Measurements from ENCODE around the gene SHANK2.

Gene SHANK2

DNA sequence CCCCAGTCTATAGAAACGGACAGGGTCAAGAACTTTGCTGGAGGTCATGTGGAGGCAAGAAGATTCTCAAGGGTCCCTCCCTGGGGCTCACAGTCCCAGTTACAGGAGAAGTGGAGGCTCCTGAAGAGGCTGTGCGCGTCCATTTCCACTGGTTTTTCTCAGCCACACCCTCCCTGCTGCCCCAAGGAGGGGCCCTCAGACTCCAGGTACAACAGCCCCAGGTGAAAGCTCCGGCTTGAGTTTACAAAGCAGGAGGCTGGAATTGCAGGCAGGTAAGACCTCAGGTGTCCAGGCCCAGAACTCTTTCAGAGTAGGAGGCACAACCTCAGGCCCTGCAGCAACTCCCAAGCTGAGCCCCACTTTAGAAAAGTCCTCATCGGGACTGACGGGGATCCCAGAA, 3.1 kb downstream of the SHANK2 start:
- DNase-seq (ENCODE audit: low read depth), result no peak
- TF ChIP-seq, protein P1, sequence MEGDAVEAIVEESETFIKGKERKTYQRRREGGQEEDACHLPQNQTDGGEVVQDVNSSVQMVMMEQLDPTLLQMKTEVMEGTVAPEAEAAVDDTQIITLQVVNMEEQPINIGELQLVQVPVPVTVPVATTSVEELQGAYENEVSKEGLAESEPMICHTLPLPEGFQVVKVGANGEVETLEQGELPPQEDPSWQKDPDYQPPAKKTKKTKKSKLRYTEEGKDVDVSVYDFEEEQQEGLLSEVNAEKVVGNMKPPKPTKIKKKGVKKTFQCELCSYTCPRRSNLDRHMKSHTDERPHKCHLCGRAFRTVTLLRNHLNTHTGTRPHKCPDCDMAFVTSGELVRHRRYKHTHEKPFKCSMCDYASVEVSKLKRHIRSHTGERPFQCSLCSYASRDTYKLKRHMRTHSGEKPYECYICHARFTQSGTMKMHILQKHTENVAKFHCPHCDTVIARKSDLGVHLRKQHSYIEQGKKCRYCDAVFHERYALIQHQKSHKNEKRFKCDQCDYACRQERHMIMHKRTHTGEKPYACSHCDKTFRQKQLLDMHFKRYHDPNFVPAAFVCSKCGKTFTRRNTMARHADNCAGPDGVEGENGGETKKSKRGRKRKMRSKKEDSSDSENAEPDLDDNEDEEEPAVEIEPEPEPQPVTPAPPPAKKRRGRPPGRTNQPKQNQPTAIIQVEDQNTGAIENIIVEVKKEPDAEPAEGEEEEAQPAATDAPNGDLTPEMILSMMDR (conservative IDR thresholded peaks at IDR 0.05; ENCODE audit: control insufficient read depth, insufficient read depth, low read depth, low read length), result no peak
- no peak overlapping the region for H3K4me3 ChIP-seq (ENCODE audit: control insufficient read depth, low read depth, low read length)

DNA sequence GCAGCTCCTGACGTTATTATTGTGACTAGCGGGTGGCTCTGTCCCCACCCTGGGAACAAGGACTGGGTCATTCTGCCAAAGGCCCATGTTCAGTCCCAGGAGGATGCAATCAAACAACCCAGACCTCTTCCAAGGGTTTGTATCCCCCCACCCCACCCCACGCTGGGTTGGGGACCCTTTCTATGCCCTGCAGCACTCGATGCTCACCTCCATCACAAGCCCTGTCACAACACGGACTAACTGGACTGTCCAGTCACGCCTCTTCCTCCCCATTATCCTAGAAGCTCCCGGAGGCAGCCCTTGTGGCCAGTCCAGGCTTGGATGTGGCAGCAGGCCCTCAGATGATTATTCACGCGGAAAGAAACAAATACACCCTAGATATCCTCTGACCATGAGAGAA, 3.7 kb downstream of the SHANK2 start:
- no peak overlapping the region for H3K4me3 ChIP-seq (ENCODE audit: control insufficient read depth, low read depth, low read length)
- TF ChIP-seq, protein P1 (conservative IDR thresholded peaks at IDR 0.05; ENCODE audit: control insufficient read depth, insufficient read depth, low read depth, low read length), result no peak
- DNase-seq (ENCODE audit: low read depth), result no peak

DNA sequence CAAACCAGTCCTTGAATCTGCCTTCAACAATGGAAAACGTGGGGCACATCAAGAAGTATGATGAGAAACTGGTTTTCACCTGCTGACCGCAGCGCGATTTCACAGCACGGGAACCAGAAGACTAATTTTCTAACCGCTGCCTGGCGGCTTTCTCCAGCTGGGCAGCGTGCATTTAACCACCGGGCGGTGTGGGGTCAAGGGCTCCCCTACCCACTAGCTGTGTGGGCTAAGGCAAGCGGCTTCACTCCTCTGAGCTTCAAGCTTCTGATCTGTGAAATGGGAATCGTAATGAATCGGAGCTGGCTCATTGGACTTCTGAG, 4.2 kb downstream of the SHANK2 start:
- no peak overlapping the region for H3K4me3 ChIP-seq (ENCODE audit: control insufficient read depth, low read depth, low read length)
- no peak for DNase-seq (ENCODE audit: low read depth)
- TF ChIP-seq, protein P1 (conservative IDR thresholded peaks at IDR 0.05; ENCODE audit: control insufficient read depth, insufficient read depth, low read depth, low read length), result no peak

DNA sequence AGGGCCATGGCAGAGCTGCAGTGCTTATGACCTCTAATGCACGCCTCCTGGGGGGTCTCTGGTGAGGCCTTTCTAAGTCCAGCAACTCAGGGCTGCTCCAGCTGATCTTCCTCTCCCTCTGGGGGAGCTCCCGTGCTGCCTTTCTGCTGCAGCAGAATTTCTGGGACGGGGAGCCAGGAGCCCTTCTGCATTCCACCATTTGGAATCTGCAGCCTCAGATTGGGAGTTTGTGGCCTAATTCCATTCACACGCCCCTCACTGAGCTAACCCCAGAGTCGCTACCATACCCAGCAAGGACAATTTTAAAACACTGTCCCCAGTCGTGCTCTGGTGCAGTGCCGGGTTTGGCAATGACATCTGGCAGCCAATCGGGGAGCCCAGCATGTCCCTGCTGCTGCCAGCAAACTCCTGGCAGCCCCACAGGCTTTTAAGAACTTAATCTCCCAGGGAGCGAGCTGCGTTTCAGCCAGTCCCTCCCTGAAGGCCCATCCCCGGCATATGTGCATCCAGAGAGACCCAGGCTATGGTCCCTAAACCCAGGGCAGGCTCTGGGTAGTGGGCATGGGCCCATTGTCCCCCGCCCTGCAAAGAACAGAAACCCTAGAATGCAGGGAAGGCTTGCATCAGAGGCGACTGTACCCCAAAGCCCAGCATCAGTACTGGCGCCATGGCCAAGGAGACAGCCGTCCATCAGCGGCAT, 4.7 kb downstream of the SHANK2 start:
- TF ChIP-seq, protein P1 (conservative IDR thresholded peaks at IDR 0.05; ENCODE audit: control insufficient read depth, insufficient read depth, low read depth, low read length), result no peak
- no peak for DNase-seq (ENCODE audit: low read depth)

DNA sequence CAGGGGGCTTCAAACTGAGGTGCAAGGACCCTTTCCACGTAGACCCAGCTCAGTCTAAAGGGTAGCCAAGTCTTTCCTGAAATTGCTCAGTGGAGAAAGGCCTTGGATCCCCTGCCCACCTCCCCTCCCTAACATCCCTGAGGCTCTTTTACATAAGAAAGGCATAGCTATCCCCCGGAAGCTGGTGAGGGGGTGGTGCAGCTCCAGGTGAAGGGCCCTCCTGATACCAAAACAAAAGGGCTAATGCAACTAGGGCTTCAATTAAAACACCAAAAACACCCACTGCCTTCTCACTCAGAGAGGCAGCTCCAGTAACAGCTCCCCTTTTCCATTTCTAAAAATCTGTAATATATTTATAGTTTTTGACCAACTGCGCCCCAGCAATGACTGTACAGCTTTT, 5.8 kb downstream of the SHANK2 start:
- TF ChIP-seq, protein P1 (conservative IDR thresholded peaks at IDR 0.05; ENCODE audit: control insufficient read depth, insufficient read depth, low read depth, low read length), result no peak
- no peak for DNase-seq (ENCODE audit: low read depth)
- no peak overlapping the region for H3K4me3 ChIP-seq (ENCODE audit: control insufficient read depth, low read depth, low read length)

More for the DNA sequence above, 4.7 kb downstream of the SHANK2 start:
- H3K4me3 ChIP-seq (ENCODE audit: control insufficient read depth, low read depth, low read length), result no peak overlapping the region

DNA sequence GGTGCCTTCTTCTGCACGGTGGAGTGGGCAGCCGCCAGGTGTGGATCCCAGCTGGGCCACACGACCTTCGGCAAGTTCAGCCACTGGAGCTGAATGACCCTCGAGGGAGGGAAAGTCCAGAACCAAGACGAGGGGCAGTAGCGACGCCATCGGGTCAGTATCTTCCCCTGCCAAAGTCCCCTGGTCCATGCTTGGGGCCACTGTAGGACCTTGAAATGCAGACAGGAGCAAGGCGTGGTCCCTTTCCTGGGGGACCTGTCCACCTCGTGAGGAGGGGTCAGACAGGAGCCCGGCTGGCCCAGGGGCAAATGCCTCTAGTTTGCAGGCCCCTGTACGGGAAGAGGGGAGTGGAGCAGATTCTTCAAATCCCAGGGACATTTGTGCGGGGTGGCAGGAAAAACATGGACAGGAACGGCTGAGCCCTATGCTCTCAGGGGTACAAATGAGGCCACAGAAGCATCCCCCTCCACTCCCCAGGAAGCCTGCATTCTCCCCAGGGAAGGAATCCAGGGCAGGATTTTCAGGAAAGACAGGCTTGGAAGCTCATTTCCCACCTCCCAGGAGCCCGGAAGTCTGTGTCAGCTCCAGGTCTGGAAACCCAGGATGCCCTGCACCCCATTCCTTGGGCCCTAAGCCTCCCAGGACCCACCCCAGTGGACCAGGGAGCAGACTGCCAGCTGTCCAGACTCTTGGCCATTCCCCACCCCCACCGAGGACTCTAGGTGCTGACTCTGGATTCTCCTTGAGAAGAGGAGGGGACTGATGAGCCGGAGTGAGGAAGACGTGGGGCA, 6.6 kb downstream of the SHANK2 start:
- no peak overlapping the region for H3K4me3 ChIP-seq (ENCODE audit: control insufficient read depth, low read depth, low read length)
- TF ChIP-seq, protein P1 (conservative IDR thresholded peaks at IDR 0.05; ENCODE audit: control insufficient read depth, insufficient read depth, low read depth, low read length), result no peak
- no peak for DNase-seq (ENCODE audit: low read depth)
